HG03521 (cell line): ENCODE results near the gene MRPS18B.
A peak's percentile ranks its signal among the peaks of the same experiment; 100 is the strongest.

ENCODE experiments used
- ATAC-seq: cut with Tn5 transposase; IDR thresholded peaks from one replicate; pipeline ENCODE4 v1.9.1; 2021; ENCODE audit warnings: mild to moderate bottlenecking, moderate library complexity; ENCODE audit not compliant: unreplicated experiment

Gene MRPS18B

DNA sequence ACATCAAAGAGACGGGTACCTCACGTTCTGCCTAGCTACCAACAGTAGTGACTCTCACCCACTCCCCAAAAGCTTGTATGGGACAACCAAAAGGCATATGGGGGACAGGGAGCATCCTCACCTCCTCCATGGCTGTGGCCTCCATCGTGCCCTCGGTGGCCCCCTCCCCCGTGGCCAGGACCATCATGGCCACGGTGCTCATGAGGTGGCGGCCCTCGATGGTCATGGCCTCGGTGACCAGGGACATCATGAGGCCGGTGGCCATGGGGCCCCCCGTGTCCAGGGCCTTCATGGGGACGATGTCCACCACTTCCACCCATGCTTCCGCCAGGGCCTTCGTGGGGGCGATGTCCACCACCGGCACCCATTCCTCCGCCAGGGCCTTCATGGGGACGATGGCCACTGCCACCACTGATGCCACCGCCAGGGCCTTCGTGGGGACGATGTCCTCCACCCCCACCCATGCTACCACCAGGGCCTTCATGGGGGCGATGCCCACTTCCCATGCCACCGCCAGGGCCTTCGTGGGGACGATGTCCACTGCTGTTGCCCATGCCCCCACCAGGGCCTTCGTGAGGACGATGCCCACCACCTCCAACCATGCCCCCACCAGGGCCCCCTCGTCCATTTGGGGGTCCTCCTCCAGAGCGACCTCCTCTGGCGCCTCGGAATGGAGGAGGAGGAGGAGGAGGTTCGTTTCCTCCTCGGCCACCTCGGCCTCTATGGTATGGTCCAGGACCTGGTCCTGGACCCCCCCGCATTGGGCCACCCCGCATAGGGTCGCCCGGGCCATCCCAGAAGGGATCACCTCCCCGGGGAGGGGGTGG lies 15.6 kb upstream of the MRPS18B start:
- no peak for ATAC-seq

DNA sequence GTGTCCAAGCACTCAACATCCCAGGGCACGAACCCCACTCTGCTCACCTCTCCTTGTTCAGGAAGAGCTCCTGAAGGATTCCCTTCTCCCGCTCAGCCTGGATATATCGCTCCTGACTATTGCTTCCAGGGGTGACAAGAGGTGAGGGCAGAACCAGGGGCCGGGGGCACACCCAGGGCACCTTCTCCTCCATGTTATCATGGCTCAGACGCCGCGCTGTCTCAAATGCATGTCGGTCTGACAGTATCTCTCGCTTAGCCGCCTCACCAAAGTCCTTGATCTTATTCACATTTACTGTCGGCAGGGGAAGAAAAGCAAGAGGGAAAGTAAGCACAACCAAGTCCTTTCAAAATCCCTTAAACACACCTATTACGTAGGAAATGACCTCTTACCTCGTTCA lies 13.7 kb upstream of the MRPS18B start:
- ATAC-seq = no peak

DNA sequence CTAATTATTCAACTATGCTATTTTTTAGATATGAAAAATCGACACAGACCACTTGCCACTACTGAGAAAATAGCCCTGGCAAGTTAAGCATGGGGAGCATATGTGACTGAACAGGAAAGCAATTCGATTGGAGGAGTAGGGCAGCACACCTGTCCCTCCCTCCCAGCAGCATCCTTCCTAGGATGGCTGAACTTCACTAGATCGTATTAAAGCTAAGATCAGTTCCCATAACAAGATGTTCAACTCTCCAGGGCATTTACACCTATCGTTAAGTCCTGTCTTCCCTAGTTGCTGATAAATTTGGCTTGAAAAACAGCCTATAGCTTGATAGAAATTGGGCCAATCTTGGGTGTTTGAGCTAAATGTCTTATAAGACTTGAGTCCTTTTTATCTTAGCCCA lies 7.6 kb upstream of the MRPS18B start:
- ATAC-seq = no peak

DNA sequence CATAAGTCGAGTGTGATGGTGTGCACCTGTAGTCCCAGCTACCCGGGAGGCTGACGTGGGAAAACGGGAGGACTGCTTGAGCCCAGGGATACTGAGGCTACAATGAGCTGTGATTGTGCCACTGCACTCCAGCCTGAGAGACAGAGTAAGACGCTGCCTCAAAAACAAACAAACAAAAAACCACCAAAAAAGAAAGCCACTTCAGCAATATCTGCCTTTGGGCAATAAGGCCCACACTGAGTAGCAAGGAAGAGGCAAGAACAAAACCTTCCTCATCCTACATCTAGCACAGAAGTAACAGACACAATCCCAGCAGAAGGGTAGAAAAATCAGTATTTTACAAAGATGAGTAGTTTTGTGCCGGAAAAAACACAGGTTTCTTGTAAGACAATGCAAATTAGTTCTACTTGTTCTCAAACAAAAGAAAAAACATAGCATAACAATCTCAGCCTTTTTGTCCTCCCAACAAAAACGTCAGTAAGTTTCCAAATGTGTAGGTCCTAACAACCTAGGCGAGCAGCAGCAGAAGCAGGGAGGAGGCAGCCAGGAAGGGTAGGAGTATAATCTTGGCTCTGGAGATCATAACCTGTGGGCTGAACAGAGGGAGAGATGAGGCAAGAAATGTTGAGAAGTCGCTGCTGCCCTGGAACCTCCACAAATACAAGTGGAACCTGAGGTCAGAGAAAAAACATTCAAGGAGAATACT lies 6.3 kb upstream of the MRPS18B start:
- ATAC-seq = no peak

DNA sequence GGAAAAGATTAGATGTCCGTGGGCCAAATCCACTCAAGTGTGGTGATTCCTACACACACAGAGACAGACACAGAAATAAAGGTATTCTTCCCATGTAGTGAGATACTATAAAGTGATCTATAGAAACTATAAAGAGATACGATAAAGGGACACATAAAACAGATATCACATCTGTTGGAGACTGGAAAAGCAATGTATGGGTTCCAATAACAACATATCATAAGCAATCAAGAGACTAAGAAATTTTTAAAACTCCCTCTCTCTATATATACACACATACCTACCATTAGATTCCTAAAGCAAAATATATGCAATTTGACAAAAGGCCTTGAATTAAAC lies 5.8 kb upstream of the MRPS18B start:
- no peak for ATAC-seq

DNA sequence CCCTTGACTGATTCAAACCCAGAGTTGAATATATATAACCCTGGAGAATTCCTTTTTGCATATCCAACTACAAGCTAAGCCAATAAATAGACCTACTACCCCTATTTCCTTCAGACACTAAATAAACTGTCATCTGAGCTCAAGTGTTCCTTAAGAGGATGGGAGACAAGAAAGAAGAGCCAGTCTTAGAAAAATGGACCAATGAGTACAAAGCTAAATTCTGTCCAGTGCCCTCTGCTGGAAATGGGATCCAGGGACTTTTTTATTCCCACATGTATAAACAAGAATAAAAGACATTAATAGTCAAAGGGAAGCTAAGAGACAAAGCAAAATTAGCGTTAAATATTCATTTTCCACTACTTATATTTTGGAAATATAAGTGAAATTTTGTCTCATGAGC lies 5.4 kb upstream of the MRPS18B start:
- ATAC-seq = no peak

DNA sequence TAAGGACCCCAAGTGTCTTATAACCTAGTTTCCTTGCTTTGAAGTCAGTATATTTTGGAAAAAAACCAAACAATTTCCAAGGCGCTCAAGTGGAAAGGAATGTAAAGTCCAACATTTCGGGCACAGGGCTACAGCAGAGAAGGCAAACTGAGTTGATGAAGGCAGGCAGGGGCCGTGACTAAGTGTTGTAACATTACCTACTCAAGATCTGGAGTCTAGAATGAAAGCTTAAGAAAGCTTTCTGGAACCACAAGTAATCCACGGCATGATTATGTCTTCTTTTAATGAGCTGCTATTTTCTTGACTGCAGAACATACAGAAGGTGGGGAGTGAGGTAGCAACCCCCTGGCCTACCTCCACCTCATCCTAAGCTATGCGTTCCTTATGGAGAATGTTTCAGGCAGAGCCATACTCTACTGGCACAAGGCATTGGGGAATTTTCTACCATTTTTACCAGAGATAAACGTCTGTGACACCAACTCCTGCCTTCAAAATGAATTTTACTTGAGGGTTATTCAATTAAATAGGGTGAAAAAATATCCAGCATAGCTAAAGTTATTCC lies 4.9 kb upstream of the MRPS18B start:
- ATAC-seq = no peak

DNA sequence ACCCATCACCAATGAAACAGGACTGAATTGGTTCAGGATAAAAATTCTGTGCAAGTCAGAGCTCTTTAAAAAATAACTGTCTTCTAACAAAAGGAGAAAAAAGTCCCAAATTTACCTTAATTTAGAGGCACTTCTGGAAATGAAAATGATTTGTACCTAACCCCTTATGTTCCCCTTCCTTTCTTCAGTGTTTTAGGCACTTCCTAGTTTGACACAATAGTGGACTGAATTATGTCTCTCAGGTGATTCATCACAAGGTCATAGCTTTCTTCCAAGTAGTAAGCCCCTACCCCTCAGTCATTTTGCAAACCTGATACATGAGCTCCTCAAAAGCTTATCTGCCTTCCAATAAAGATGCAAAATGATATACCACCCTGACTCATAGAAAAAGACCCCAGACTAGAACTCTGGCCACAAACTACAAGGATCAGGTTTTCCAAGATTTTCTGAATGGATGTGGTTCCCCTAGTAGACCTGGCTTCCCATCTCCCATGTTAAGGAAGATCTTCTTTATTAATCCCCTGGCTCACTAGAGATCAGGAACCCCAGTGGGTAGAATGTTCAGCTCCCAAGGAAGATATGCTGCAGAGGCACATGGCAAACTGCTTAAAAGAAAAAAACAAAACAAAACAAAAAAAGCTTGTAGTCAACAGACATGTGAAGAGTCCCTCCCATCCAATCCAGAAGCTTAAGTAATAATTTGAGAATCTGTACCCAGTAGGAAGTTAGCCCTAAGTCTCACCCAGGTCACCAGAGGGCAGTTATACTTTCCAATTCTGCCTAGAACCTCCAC lies 4.2 kb upstream of the MRPS18B start:
- ATAC-seq = no peak

DNA sequence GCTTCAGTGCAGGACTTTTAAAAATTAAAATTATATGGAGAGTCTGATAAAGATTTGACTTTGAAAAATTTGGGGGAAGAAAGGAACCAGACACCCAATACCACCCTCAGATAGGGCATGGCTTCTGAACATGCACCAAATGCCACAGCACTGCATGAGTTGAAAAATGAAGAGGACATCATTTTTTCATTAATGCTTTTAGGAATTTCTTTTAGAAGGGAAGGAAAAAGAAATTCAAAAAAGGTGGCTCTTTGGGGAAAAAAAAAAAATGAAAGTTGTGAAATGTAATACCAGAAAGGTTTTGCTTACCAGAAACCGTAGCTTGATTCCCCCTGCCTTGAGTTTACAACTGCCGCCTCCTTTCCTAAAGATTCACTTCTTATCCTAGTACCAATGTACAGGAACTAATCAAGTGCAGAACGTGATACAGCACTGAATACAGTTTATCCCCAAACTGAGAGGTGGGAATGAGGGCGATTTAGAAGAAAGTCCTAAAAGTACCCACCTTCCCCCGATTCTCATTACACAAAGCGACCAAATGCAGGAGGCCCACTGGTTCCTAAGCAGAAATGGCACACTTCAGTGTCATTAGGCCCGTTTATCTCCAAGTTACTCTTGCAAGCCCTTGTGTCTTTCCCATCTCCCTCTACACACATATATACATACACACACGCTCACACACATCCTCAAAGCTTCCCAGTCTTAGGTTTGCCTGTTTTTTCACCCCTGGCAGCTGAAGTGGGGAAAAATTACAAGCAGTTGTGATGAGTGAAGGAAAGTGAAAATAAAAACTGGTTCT lies 3.4 kb upstream of the MRPS18B start:
- ATAC-seq = no peak

DNA sequence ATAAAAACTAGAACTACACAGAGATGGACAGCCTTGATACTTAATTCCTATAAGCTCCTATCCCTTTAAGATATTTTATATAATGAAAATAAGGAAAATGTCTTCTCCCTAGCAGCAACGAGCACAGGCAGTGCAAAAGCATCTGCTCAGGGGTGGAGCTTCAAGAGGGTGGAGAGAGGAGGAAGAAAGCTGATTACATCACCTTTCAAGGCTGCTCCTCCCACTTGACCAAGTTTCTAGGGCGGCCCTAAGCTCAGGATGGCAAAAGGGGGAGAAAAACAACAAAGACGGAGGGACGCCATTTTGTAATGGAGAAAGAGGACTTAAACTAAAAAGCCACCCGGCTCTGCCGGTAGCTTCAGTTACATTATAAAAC lies 2.8 kb upstream of the MRPS18B start:
- ATAC-seq = peak; percentile 33

DNA sequence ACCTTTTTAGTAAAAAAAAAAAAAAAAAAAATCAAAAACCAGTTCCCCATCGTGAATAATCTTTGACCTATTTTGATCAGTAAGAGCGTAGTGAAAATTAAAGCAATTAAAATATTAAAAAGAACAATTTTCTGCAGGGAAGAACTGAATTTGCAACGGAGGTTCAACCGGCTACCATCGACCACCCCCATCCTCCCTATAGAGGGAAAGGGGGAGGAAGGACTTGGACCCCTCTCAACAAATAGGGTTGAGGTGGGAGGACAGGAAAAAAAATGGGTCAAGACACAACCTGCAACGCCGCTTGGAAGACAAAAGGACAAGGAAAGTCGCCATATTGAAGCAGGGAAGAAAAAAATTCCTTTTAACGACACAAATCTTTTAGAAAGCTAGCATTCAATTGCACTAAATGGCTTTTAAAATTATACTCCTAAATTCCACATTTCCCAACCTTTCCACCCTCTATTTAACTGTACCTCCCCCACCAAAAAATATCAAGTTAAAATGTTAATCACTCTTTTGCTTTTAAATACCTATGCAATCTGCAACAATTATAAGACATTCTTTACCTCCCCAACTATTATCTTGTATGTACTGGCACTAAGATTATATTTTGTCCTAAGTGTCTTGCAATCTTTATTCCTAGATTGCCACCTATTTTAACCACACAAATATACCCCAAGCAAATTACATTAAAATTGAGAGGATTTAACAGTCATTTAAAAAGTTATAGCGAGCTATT lies 2.3 kb upstream of the MRPS18B start:
- no peak for ATAC-seq

DNA sequence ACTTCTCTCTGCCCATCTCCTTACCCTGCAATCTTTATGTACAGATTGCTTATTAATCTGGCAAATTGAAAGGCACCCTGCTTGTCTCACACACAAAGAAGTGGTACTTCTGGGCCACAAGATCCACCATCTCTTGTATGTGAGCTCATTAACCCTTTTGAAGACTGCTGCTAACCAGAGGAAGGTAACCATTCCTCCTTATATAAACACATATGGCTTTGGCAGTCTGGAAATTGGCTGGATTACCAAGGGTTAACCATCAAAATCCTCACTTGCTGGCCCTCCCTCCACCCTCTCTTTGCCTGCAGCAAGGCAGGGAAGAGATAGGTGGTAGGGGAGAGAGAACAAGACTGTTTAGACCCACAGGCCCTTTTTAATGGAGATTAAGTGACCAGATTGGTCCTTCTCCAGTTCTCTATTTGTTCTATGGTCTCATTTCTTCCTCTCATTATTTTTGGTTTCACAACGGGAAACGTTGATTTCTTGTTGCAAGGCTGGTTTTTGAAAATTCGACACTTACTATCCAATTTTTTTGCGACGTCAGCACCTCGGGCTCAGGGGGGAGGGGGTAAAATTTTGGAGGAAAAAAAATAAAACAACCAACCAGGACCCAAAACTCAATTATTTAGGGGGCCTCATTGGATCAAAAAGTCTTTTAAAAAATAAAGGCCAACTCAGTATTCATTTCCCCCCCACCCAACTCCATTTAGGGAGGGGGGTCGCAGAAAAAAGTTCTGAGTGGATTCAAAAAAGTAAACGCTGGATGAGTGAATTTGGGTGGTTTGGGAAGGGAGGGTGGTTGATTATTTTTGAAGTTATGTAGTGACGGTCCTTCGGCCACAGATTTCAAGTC lies 1.5 kb upstream of the MRPS18B start:
- no peak for ATAC-seq

DNA sequence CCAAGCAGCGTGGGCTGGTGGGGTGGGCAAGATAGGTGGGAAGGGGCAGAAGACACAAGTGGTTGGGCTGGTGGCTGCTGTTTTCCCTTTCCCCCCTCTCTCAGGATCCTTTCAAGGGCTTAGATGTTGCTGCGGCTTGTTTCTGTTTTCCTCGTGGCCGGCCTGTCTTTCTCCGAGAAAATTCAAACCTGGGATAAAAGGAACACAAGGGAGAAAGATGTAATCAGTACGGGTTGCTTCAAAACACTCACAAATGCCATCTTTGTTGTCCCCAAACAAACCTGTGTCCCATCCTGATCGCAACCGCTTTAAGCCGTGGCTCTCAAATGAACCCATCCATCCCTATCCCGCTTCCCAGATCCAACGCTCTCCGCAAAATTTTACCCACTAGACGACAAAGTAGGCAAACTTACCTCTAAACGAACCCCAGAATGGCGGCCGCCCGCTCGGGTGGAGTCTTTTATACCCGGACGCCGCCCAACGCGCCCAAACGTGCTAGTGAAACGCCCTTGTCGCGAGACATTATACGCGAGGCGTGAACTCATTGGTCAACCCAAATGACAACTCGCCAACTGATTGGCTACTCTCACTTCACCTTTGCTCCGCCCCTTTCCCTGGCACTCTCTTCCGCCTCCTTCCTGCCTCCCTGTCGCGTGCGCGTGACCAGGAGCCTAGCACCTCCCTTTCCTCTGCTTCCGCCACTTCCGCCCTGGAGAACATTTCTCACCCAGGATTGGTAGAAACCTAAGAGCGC lies 652 bp upstream of the MRPS18B start, which contains the start of gene PPP1R10:
TSS of gene PPP1R10 (minus strand) at position 433 of the 754 bp plus-strand sequence. CDS start 7,299 bp downstream, outside the sequence.
- peak; percentile 80 for ATAC-seq

DNA sequence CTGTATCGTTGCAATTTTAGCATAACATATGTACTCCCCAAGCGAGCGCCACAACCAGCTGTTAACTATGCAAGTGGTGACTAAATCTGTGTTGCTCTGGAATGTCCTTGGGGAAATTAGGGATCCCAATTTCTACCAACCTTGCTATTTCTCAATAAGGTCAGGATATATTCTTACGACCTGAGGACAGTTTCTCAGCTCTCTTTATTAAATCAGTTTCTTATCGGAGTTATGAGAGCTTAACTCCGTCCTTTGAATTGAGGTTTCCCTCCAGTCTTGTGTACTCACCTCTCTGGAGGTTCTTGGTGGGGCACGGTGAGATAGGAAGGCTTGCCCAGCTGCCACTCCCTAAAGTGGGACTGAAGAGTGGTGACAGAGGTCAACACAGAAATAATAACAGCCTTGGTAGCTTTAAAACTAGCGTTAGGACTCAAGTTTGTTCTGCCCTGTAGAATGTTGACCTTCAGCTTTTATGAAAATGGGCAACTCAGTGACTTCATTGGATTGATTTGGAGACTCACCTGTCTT lies 694 bp downstream of the MRPS18B start:
- ATAC-seq = no peak

DNA sequence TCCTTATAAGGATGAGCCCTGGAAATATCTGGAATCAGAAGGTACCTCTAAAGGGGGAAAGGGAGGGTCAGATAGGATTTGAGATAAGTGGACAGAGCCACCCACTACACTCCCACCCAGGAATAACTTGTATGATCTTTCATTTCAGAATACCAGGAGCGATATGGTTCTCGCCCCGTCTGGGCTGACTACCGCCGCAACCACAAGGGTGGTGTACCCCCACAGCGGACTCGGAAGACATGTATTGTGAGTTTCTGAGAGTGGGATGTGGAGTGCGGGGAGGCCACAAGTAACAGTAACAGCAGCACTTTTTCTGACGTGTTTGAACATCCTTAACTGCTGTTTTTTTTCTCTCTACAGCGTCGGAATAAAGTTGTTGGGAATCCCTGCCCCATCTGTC lies 1.9 kb downstream of the MRPS18B start:
- ATAC-seq = no peak

DNA sequence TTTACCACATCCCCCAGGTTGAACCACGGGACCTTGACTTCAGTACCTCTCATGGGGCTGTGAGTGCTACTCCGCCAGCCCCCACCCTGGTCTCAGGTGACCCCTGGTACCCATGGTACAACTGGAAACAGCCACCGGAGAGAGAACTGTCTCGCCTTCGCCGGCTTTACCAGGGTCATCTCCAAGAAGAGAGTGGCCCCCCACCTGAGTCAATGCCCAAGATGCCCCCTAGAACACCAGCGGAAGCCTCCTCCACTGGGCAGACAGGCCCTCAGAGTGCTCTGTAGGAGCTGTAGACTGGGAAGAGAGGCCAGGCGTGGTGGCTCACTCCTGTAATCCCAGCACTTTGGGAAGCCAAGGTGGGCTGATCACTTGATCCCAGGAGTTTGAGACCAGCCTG lies 7.9 kb downstream of the MRPS18B start:
- no peak for ATAC-seq

DNA sequence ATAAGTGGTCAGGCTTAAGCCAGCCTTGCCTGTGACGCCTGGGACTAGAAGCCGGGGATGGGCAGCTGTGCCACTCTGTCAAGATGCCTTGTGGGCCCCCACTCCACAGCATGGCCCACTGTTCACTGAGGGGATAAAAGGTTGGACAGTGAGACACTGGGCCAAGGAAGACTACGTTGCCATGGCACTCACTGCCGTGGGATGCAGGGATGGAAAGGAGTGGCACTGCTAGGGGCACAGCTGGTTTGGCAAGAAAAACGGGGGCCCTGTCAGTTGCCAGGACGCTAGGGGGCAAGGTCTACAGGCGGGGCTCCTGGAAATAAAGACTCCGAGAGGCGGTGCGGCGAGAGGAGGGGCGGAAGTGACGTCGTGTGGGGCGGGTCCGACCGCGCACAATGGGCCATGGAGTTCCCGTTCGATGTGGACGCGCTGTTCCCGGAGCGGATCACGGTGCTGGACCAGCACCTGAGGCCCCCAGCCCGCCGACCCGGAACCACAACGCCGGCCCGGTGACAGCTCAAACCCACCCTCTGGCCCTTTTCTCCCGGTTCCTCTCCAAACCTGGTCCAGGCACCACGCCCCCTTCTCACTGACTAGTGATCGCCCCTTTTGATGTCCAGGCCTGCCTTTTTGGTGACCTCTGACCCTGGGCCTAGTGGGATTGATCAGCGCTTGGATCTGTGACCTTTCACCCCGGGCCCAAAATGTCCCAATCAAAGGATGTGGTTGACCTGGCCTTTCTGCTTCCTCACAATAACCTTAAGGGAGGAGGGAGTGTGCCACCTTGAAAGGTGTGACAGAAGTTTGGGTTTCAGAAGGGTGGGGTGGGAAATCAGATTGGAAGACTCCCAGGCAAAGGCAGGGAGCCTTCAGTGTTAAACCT lies 9.1 kb downstream of the MRPS18B start, which contains the start of gene ATAT1:
TSS of gene ATAT1 (plus strand) at position 391 of the 883 bp plus-strand sequence.
- ATAC-seq = peak; percentile 77
